K562 (cell line): ENCODE results near the gene TSGA10IP. TPM values are rescaled to one million over a fixed set of nuclear protein-coding genes. Genes with fewer than 3 reads are reported as not detected.

ENCODE experiments used
- CBFA2T2 ChIP-seq: fragments of 450-650 bp; conservative IDR thresholded peaks from 2 replicates; pipeline ENCODE4 v1.6.1; 2017; ENCODE audit warnings: mild to moderate bottlenecking
- HNRNPL ChIP-seq: fragments of 200-400 bp; formaldehyde crosslinking; IDR thresholded peaks from 2 replicates; pipeline ENCODE4 v1.6.1; 2017; ENCODE audit warnings: low read depth, mild to moderate bottlenecking, low read length
- MEIS2 ChIP-seq: fragments of 450-650 bp; IDR thresholded peaks from 2 replicates; pipeline ENCODE4 v1.6.1; 2014; ENCODE audit warnings: mild to moderate bottlenecking; ENCODE audit not compliant: partially characterized antibody
- MGA ChIP-seq: fragments of 450-650 bp; IDR thresholded peaks from 2 replicates; pipeline ENCODE4 v1.6.1; 2016; ENCODE audit warnings: mild to moderate bottlenecking, moderate library complexity
- NCOR1 ChIP-seq: fragments of 450-650 bp; IDR thresholded peaks from 2 replicates; pipeline ENCODE4 v1.6.1; 2016; ENCODE audit warnings: mild to moderate bottlenecking, moderate library complexity
- POLR2A ChIP-seq: fragments of 450-650 bp; conservative IDR thresholded peaks from 2 replicates; pipeline ENCODE4 v1.6.1; 2016
- POLR2AphosphoS5 ChIP-seq: IDR thresholded peaks from 2 replicates; pipeline ENCODE4 v1.6.1; 2011; ENCODE audit warnings: mild to moderate bottlenecking, low read depth, low read length, moderate library complexity; ENCODE audit not compliant: control insufficient read depth, insufficient read depth
- RAD51 ChIP-seq: fragments of 450-650 bp; IDR thresholded peaks from 2 replicates; pipeline ENCODE4 v1.7.1; 2016; ENCODE audit warnings: low read depth, mild to moderate bottlenecking, borderline replicate concordance
- SMARCC2 ChIP-seq: fragments of 450-650 bp; IDR thresholded peaks from 2 replicates; pipeline ENCODE4 v1.6.1; 2017; ENCODE audit warnings: antibody characterized with exemption, moderate library complexity, mild to moderate bottlenecking, low read depth
- TAL1 ChIP-seq: fragments of 450-650 bp; IDR thresholded peaks from 2 replicates; pipeline ENCODE4 v1.6.1; 2016; ENCODE audit warnings: mild to moderate bottlenecking
- TCF7 ChIP-seq: sonication (generic); IDR thresholded peaks from 2 replicates; pipeline ENCODE4 v1.6.1; 2016; ENCODE audit warnings: antibody characterized with exemption, borderline replicate concordance
- TEAD4 ChIP-seq, 2 experiments: sonication (generic) in 1 of 2; formaldehyde crosslinking in 1 of 2; IDR thresholded peaks; 2 replicates each; pipeline versions ENCODE4 v1.6.1 to v1.8.0; 2012 to 2022; ENCODE audit warnings: borderline replicate concordance in 1 of 2, inconsistent platforms in 1 of 2, low read length in 1 of 2, mild to moderate bottlenecking in 1 of 2, missing genetic modification reagents in 1 of 2
- ZNF12 ChIP-seq: sonication (generic); formaldehyde crosslinking; IDR thresholded peaks from 2 replicates; pipeline ENCODE4 v1.4.0; 2020; ENCODE audit warnings: mild to moderate bottlenecking, missing genetic modification reagents
- polyA plus RNA-seq, 8 experiments: library from polyadenylated mRNA; depleted of rRNA in 4 of 8; stranded (reverse) in 5 of 8; unstranded in 3 of 8; fragments of >200 nt; fragmentation: Nextera tagmentation in 2 of 8; fragmentation: Illumina TruSeq in 1 of 8; extraction: Ambion mirVana in 2 of 8; extraction: Trizol in 1 of 8; gene quantifications; 2 replicates each; pipeline versions ENCODE4 v1.2.1 to v1.2.3, GENCODE V29; 2011 to 2014; ENCODE audit warnings: inconsistent platforms in 1 of 8, missing spikeins in 1 of 8
- total RNA-seq, 7 experiments: library from RNA; depleted of rRNA in 6 of 7; stranded (reverse); fragments of >200 nt in 6 of 7; fragmentation: Illumina TruSeq in 2 of 7; extraction: Trizol in 2 of 7; gene quantifications; 2 replicates each; pipeline versions ENCODE4 v1.2.1 to v1.2.3, GENCODE V29; 2011 to 2021; ENCODE audit warnings: low replicate concordance in 1 of 7

Gene TSGA10IP
- total and polyA plus RNA-seq, 9 of the 15 experiments (the other 6 are each of a cell fraction or from before 2014, with no cell fraction given) = not detected

GRCh38 chr11:65906602-65907001, 38.7 kb upstream of the TSGA10IP start (continued):
- no peak for TF ChIP-seq TCF7
- TF ChIP-seq POLR2AphosphoS5 = 0 out of 2 replicates have a peak, but pooled peaks have one; percentile 48
- no peak for TF ChIP-seq POLR2A
- peak; percentile 78 for TF ChIP-seq MEIS2
- TF ChIP-seq MGA = no peak
- TF ChIP-seq TAL1 = peak; percentile 40; the same call in 1 of the 2 replicates
- TF ChIP-seq SMARCC2 = peak; percentile 67; the same call in 1 of the 2 replicates
- TF ChIP-seq ZNF12 (CRISPR knock-in tag) = no peak
- TF ChIP-seq TEAD4 (IDR thresholded peaks at IDR 0.05; ENCODE audit: low read length) = peak; percentile 59
- no peak for TF ChIP-seq TEAD4 (CRISPR knock-in tag; IDR thresholded peaks at IDR 0.05; ENCODE audit: borderline replicate concordance)
- TF ChIP-seq HNRNPL = no peak
- 0 out of 2 replicates have a peak, but pooled peaks have one; percentile 6 for TF ChIP-seq CBFA2T2
- peak; percentile 43; the same call in 1 of the 2 replicates for TF ChIP-seq NCOR1
- TF ChIP-seq RAD51 = no peak; the same call in 1 of the 2 replicates
- TF ChIP-seq, all 486 proteins: peak for 35
